ENCODE results near the gene POLR2E. TPM values are rescaled to one million over a fixed set of nuclear protein-coding genes. Genes with fewer than 3 reads are reported as not detected.

Gene POLR2E
- total RNA-seq, 1 experiment from 2014 or later, result 117 TPM

DNA sequence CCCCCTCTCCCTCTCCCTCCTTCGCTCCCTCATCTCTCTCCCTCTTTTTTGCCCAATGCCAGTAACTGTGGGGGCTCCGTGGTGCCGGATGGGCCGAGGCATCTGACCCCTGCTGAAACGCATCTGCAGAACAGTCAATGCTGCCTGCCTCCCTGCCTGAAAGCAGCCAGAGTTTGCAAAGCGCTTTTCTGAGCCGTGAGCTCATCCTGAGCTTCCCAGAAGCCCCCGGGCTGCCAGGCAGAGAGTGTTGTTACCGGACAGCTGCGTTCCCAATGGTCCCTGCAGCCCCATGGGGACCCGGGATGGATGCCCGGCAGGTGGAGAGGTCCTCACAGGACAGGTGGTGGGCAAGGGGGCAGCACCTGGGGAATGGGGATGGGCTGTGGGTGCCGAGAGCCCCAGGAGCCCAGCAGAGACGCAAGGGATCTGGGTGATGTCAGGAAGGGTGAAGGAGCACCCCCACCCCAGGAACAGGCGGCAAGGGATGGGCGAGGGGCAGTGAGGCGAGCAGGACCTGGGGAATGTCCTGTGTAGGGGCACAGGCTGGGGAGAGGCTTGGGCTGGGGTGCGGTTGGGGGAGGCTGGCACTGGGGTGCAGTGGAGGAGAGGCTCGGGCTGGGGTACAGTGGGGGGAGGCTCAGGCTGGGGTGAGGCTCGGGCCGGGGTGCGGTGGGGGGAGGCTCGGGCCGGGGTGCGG lies 41.6 kb upstream of the POLR2E start:
- Histone ChIP-seq H3K9me3 (ENCODE audit: low read length) (no peaks in the 10 kb centered on the region), H3K4me1 (ENCODE audit: low read length) (peaks cover 21% of the 10 kb centered on the region), H3K4me2 (ENCODE audit: low read depth, low read length, poor library complexity, severe bottlenecking) (no peak overlapping the region), H3K27me3 (ENCODE audit: low read length) (no peaks in the 10 kb centered on the region), H3K27ac (ENCODE audit: low read length) (no peak overlapping the region), H3K36me3 (ENCODE audit: insufficient read depth, low read length) (no peaks in the 10 kb centered on the region), H4K20me1 (ENCODE audit: insufficient read depth, low read depth, low read length) (peaks cover 16% of the 10 kb centered on the region), H3K79me2 (ENCODE audit: low read length) (no peaks in the 10 kb centered on the region), H3K9ac (ENCODE audit: low read length) (no peak overlapping the region), H2AFZ (ENCODE audit: low read length) (no peak overlapping the region), H3K4me3 (ENCODE audit: low read length) (no peak overlapping the region), H3K9me2 (replicated peaks; ENCODE audit: insufficient read depth, low read length) (no peaks in the 10 kb centered on the region)
- DNase-seq, result no peak

DNA sequence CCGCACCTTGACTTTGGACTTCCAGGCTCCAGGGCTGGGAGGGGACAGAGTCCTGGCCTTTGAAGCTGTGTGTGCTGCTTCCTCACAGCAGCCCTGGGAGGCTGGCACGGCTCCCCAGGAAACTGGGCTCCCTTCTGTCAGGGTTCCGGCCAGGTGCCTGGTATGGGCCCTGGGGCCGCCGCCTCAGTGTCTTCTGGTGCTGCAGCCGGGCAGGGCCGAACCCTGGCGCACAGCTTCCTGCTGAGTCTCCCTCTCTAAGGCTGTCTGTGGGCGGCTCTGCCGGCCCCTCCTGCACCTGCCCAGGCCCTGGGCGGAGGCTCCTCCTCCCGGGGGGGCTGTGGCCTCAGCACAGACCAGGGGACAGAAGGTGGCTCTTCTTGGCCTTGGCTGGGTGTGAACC lies 41.0 kb upstream of the POLR2E start:
- Histone ChIP-seq H3K4me2 (ENCODE audit: low read depth, low read length, poor library complexity, severe bottlenecking) (no peak overlapping the region), H3K4me3 (ENCODE audit: low read length) (no peak overlapping the region), H3K27me3 (ENCODE audit: low read length) (peaks cover 3% of the 10 kb centered on the region; the same call in 1 of the 2 replicates), H3K27ac (ENCODE audit: low read length) (no peak overlapping the region), H3K9me2 (replicated peaks; ENCODE audit: insufficient read depth, low read length) (no peaks in the 10 kb centered on the region), H2AFZ (ENCODE audit: low read length) (no peak overlapping the region), H4K20me1 (ENCODE audit: insufficient read depth, low read depth, low read length) (peaks cover 21% of the 10 kb centered on the region), H3K79me2 (ENCODE audit: low read length) (no peaks in the 10 kb centered on the region), H3K9ac (ENCODE audit: low read length) (no peak overlapping the region), H3K36me3 (ENCODE audit: insufficient read depth, low read length) (no peaks in the 10 kb centered on the region), H3K9me3 (ENCODE audit: low read length) (no peaks in the 10 kb centered on the region), H3K4me1 (ENCODE audit: low read length) (peaks cover 26% of the 10 kb centered on the region)
- DNase-seq, result no peak

DNA sequence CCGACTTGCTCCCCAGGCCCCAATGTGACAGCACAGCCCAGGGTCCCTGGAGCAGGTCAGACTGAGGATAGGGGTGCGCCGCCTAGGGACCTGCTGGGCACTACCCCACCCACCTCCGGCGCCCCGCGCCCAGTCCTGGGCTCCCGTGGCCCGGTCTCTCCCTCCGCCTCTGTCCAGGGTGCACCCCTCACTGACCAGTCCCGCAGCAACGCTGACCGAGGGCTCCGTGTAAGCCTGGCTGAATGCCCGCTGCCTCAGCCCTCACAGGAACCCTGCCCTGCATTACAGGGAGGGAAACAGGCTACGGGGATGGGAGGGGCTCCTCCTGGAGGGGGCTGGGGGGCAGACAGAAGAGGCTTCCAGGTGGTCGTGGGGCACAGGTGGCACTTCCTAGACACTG lies 40.3 kb upstream of the POLR2E start:
- no peaks in the 10 kb centered on the region for H3K36me3 ChIP-seq (ENCODE audit: insufficient read depth, low read length)
- H3K27ac ChIP-seq (ENCODE audit: low read length), result no peak overlapping the region
- H3K9me3 ChIP-seq (ENCODE audit: low read length), result no peaks in the 10 kb centered on the region
- no peaks in the 10 kb centered on the region for H3K79me2 ChIP-seq (ENCODE audit: low read length)
- no peak overlapping the region for H3K4me2 ChIP-seq (ENCODE audit: low read depth, low read length, poor library complexity, severe bottlenecking)
- H2AFZ ChIP-seq (ENCODE audit: low read length), result no peak overlapping the region
- no peak overlapping the region for H3K9ac ChIP-seq (ENCODE audit: low read length)
- peaks cover 29% of the 10 kb centered on the region for H4K20me1 ChIP-seq (ENCODE audit: insufficient read depth, low read depth, low read length)
- no peak overlapping the region for H3K4me3 ChIP-seq (ENCODE audit: low read length)
- no peaks in the 10 kb centered on the region for H3K9me2 ChIP-seq (replicated peaks; ENCODE audit: insufficient read depth, low read length)
- peaks cover 30% of the 10 kb centered on the region for H3K4me1 ChIP-seq (ENCODE audit: low read length)
- H3K27me3 ChIP-seq (ENCODE audit: low read length), result peaks cover 3% of the 10 kb centered on the region; the same call in 1 of the 2 replicates
- no peak for DNase-seq

DNA sequence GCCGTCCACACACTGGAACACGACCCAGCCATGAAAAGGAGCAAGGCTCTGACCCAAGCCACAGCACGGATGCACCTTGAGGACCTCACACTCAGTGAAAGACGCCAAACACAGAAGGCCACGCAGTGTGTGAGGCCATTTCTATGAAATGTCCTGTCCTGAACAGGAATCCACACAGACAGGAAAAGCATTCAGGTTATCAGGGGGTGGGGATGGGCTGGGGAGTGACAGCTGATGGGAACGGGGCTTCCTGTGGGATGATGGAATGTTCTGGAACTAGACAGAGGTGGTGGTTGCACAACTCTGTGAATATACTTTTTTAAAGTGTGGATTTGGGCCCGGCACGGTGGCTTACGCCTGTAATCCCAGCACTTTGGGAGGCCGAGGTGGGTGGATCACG lies 39.3 kb upstream of the POLR2E start:
- no peaks in the 10 kb centered on the region for H3K36me3 ChIP-seq (ENCODE audit: insufficient read depth, low read length)
- no peak overlapping the region for H3K4me3 ChIP-seq (ENCODE audit: low read length)
- no peak overlapping the region for H2AFZ ChIP-seq (ENCODE audit: low read length)
- peaks cover 3% of the 10 kb centered on the region; the same call in 1 of the 2 replicates for H3K27me3 ChIP-seq (ENCODE audit: low read length)
- H3K9ac ChIP-seq (ENCODE audit: low read length), result no peak overlapping the region
- H4K20me1 ChIP-seq (ENCODE audit: insufficient read depth, low read depth, low read length), result peaks cover 36% of the 10 kb centered on the region
- DNase-seq, result no peak
- H3K9me2 ChIP-seq (replicated peaks; ENCODE audit: insufficient read depth, low read length), result no peaks in the 10 kb centered on the region
- H3K27ac ChIP-seq (ENCODE audit: low read length), result no peak overlapping the region
- no peak overlapping the region for H3K4me2 ChIP-seq (ENCODE audit: low read depth, low read length, poor library complexity, severe bottlenecking)
- no peaks in the 10 kb centered on the region for H3K79me2 ChIP-seq (ENCODE audit: low read length)
- H3K9me3 ChIP-seq (ENCODE audit: low read length), result no peaks in the 10 kb centered on the region
- H3K4me1 ChIP-seq (ENCODE audit: low read length), result peaks cover 30% of the 10 kb centered on the region

DNA sequence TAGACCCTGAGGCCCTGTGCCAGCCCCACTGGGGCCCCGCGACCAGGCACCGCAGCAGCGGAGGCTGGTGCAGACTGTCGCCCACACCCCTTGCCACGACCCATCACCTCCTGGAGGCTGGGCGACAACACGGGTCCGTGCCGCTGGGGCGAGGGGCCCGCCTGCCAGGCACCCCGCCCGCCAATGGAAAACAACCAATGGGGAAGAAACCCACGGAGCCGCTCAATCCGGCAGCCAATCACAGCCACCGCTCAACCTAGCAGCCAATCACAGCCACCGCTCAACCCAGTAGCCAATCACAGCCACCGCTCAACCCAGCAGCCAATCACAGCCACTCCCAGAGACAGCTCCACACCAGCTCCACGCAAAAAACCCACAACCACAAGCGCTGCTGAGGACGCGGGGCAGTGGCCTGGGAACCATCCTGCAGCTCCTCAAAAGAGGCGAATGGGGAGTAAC lies 38.3 kb upstream of the POLR2E start:
- DNase-seq, result peak; percentile 96
- Histone ChIP-seq H3K4me2 (ENCODE audit: low read depth, low read length, poor library complexity, severe bottlenecking) (peak overlapping the region; percentile 91), H3K79me2 (ENCODE audit: low read length) (no peaks in the 10 kb centered on the region), H3K4me1 (ENCODE audit: low read length) (peaks cover 30% of the 10 kb centered on the region), H3K9me3 (ENCODE audit: low read length) (no peaks in the 10 kb centered on the region), H3K27me3 (ENCODE audit: low read length) (peaks cover 3% of the 10 kb centered on the region; the same call in 1 of the 2 replicates), H3K36me3 (ENCODE audit: insufficient read depth, low read length) (no peaks in the 10 kb centered on the region), H3K27ac (ENCODE audit: low read length) (no peak overlapping the region), H3K9ac (ENCODE audit: low read length) (peak overlapping the region; percentile 74), H3K9me2 (replicated peaks; ENCODE audit: insufficient read depth, low read length) (no peaks in the 10 kb centered on the region), H2AFZ (ENCODE audit: low read length) (no peak overlapping the region), H3K4me3 (ENCODE audit: low read length) (peak overlapping the region; percentile 70), H4K20me1 (ENCODE audit: insufficient read depth, low read depth, low read length) (peaks cover 36% of the 10 kb centered on the region)

DNA sequence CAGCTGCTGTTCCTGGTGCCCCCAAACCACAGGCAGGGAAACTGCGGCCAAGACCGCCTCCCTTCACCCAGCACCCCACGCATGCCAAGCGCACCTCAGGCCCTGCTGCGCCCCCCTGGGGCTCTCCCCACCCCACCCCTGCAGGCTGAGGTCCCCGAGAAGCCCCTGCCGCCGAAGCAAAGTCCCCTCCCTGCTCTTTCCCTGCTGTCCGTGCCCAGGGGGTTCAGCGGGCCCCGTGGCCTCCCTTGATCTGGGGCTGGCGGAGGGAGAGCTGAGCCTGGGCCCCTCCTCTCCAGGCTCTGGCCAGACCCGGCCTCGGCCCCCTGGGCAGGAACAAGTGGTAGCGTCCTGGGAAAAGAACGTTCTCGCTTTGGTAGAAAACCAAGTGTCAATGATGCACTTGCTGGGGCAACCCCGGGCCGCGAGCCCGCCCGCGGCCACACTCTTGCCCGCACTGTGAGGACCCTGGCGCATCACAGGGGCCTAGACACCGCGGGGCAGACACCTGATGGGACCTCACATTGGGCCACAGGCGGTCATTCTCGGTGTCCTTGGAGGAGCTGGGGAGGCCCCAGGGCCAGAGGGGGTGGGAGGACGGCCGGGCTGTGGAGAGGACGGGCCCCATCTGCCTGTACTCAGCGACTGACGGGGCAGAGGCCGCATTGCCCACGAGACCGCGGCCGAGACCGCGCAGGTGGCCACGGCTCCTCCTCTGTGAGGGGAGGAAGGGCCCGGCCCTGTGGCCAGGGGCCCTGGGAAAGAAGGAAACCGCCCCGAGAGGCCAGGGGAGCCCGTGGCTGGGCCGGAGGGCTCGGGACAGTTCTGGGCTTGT lies 37.6 kb upstream of the POLR2E start:
- no peaks in the 10 kb centered on the region for H3K9me3 ChIP-seq (ENCODE audit: low read length)
- peaks cover 3% of the 10 kb centered on the region; the same call in 1 of the 2 replicates for H3K27me3 ChIP-seq (ENCODE audit: low read length)
- no peak overlapping the region for H2AFZ ChIP-seq (ENCODE audit: low read length)
- H3K4me3 ChIP-seq (ENCODE audit: low read length), result peak overlapping the region; percentile 70
- H3K9me2 ChIP-seq (replicated peaks; ENCODE audit: insufficient read depth, low read length), result no peaks in the 10 kb centered on the region
- no peaks in the 10 kb centered on the region for H3K36me3 ChIP-seq (ENCODE audit: insufficient read depth, low read length)
- H3K9ac ChIP-seq (ENCODE audit: low read length), result peak overlapping the region; percentile 74
- peaks cover 30% of the 10 kb centered on the region for H3K4me1 ChIP-seq (ENCODE audit: low read length)
- DNase-seq, result no peak
- H3K4me2 ChIP-seq (ENCODE audit: low read depth, low read length, poor library complexity, severe bottlenecking), result peak overlapping the region; percentile 91
- H4K20me1 ChIP-seq (ENCODE audit: insufficient read depth, low read depth, low read length), result peaks cover 36% of the 10 kb centered on the region
- H3K27ac ChIP-seq (ENCODE audit: low read length), result no peak overlapping the region
- no peaks in the 10 kb centered on the region for H3K79me2 ChIP-seq (ENCODE audit: low read length)

DNA sequence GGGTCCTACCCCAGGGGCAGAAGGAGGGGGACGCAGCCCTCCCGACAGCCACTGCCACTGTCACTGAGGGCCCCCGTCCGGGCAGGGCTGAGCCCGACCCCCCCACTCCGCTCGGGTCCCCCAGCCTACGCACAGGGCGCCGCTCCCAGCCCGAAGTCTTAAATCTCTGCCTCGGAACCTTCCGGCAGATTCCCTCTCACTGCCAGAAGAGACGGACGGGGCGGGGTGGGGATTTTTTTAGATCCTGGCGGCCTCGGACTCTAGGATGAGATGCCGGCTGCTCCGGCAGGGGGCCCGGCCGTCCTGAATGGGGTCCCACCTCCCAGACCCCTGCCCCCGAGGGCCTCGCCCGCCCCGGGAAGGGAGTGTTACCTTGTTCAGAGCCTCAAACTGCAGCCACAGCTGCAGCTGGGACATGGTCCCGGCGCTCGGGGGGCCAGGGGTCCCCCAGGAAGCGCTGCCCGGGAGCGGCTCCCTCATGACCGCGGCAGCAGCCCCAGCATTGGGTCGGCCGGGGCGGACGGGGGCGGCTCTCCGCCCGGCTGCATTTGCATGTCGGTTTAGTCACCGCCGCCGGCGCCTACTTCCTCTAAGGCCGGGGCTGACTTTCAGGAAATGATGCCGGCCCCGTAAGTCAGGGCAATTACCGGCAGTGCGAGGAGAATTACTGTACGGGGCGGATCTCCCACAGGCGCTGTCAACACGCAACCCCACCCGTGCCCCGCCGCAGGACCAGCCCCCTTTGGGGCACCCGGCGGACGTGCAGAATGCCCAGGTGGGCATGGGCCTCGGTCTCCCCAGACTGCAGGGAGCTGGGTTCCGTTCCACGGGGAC lies 36.8 kb upstream of the POLR2E start:
- peak; percentile 90 for DNase-seq
- Histone ChIP-seq H3K27me3 (ENCODE audit: low read length) (peaks cover 3% of the 10 kb centered on the region; the same call in 1 of the 2 replicates), H3K9me2 (replicated peaks; ENCODE audit: insufficient read depth, low read length) (no peaks in the 10 kb centered on the region), H3K79me2 (ENCODE audit: low read length) (no peaks in the 10 kb centered on the region), H3K9ac (ENCODE audit: low read length) (peak overlapping the region; percentile 74), H3K9me3 (ENCODE audit: low read length) (no peaks in the 10 kb centered on the region), H4K20me1 (ENCODE audit: insufficient read depth, low read depth, low read length) (peaks cover 36% of the 10 kb centered on the region), H3K4me2 (ENCODE audit: low read depth, low read length, poor library complexity, severe bottlenecking) (peak overlapping the region; percentile 91), H3K4me3 (ENCODE audit: low read length) (peak overlapping the region; percentile 70), H3K4me1 (ENCODE audit: low read length) (peaks cover 30% of the 10 kb centered on the region), H2AFZ (ENCODE audit: low read length) (no peak overlapping the region), H3K27ac (ENCODE audit: low read length) (no peak overlapping the region), H3K36me3 (ENCODE audit: insufficient read depth, low read length) (no peaks in the 10 kb centered on the region)
